IMR-90 (cell line): Measurements from ENCODE around the gene TAS2R40. TPM values are rescaled to one million over a fixed set of nuclear protein-coding genes. Genes with fewer than 3 reads are reported as not detected.

Source experiments
- ATAC-seq: fragments of 200-7000 bp; cut with Tn5 transposase; 2 replicates; pipeline ENCODE4 v1.9.1; 2020; ENCODE audit warnings: low read depth, mild to moderate bottlenecking, moderate library complexity
- BruUV-seq: library from RNA; stranded (reverse); fragments of 400-500 nt; replicated peaks from 2 replicates; lab custom pipeline; 2021; lab: Mats Ljungman, UMichigan
- CTCF ChIA-PET: fragments of 300-600 bp; formaldehyde crosslinking; extraction: SDS; loops from one replicate; lab custom pipeline; 2021; ENCODE audit warnings: antibody characterized with exemption; lab: Yijun Ruan, JAX
- POLR2A ChIA-PET: fragments of 300-600 bp; sonication (Branson Sonifier 250); formaldehyde crosslinking; loops from one replicate; lab custom pipeline; 2022; ENCODE audit warnings: antibody characterized with exemption; ENCODE audit not compliant: unreplicated experiment; lab: Charles Lee
- DNase-seq: peaks from one replicate; pipeline ENCODE4 v3.0.0; 2013
- H2AFZ ChIP-seq: replicated peaks from 2 replicates; pipeline ENCODE3; 2013; ENCODE audit warnings: low read length, mild to moderate bottlenecking; ENCODE audit not compliant: poor library complexity
- H2AK5ac ChIP-seq: 2 replicates; pipeline ENCODE4 v1.6.1; 2013; ENCODE audit warnings: low read depth, low read length, inconsistent platforms
- H2AK9ac ChIP-seq: replicated peaks from 2 replicates; pipeline ENCODE3; 2013; ENCODE audit warnings: mild to moderate bottlenecking, low read depth, low read length, moderate library complexity; ENCODE audit not compliant: poor library complexity
- H2BK120ac ChIP-seq: 2 replicates; pipeline ENCODE4 v1.6.1; 2013; ENCODE audit warnings: low read depth, low read length, inconsistent platforms
- H2BK15ac ChIP-seq: 3 replicates; pipeline ENCODE4 v1.6.1; 2013; ENCODE audit warnings: low read depth, low read length, inconsistent platforms
- H2BK20ac ChIP-seq: 2 replicates; pipeline ENCODE4 v1.6.1; 2013; ENCODE audit warnings: low read depth, mild to moderate bottlenecking, inconsistent platforms, low read length, moderate library complexity
- H2BK5ac ChIP-seq: 2 replicates; pipeline ENCODE4 v1.6.1; 2013; ENCODE audit warnings: mild to moderate bottlenecking, low read depth, low read length, inconsistent platforms; ENCODE audit not compliant: poor library complexity, severe bottlenecking
- H3K14ac ChIP-seq: replicated peaks from 2 replicates; pipeline ENCODE4 v1.6.1; 2013; ENCODE audit warnings: low read depth, low read length, inconsistent platforms
- H3K18ac ChIP-seq: 2 replicates; pipeline ENCODE4 v1.6.1; 2013; ENCODE audit warnings: low read depth, low read length, control low read depth
- H3K23ac ChIP-seq: 2 replicates; pipeline ENCODE4 v1.6.1; 2013; ENCODE audit warnings: low read depth, low read length, inconsistent platforms
- H3K27ac ChIP-seq: 2 replicates; pipeline ENCODE4 v1.5.1; 2013; ENCODE audit warnings: mild to moderate bottlenecking, control low read depth, low read length; ENCODE audit not compliant: insufficient read depth
- H3K27me3 ChIP-seq: 2 replicates; pipeline ENCODE4 v1.6.1; 2013; ENCODE audit warnings: low read length; ENCODE audit not compliant: control insufficient read depth, insufficient read depth
- H3K36me3 ChIP-seq: 2 replicates; pipeline ENCODE4 v1.6.1; 2013; ENCODE audit warnings: low read length, mixed read lengths; ENCODE audit not compliant: control insufficient read depth, insufficient read depth
- H3K4ac ChIP-seq: 2 replicates; pipeline ENCODE4 v1.6.1; 2013; ENCODE audit warnings: low read depth, low read length, inconsistent platforms
- H3K4me1 ChIP-seq: 2 replicates; pipeline ENCODE4 v1.6.1; 2013; ENCODE audit warnings: low read length, mixed read lengths; ENCODE audit not compliant: control insufficient read depth, insufficient read depth
- H3K4me2 ChIP-seq: 2 replicates; pipeline ENCODE4 v1.6.1; 2013; ENCODE audit warnings: low read depth, mild to moderate bottlenecking, control low read depth, low read length, moderate library complexity
- H3K4me3 ChIP-seq: 2 replicates; pipeline ENCODE4 v1.5.1; 2013; ENCODE audit warnings: low read depth, mild to moderate bottlenecking, control low read depth, low read length, moderate library complexity; ENCODE audit not compliant: insufficient read depth
- H3K56ac ChIP-seq: 2 replicates; pipeline ENCODE4 v1.6.1; 2013; ENCODE audit warnings: low read length, inconsistent platforms; ENCODE audit not compliant: insufficient read depth; ENCODE audit errors: extremely low read depth
- H3K79me1 ChIP-seq, 2 experiments: 2 replicates each; pipeline ENCODE4 v1.6.1; 2013; ENCODE audit warnings: low read length in 2 of 2, inconsistent platforms in 1 of 2, low read depth in 1 of 2
- H3K9ac ChIP-seq: 2 replicates; pipeline ENCODE4 v1.6.1; 2013; ENCODE audit warnings: low read depth, low read length, control low read depth
- H3K9me1 ChIP-seq: 2 replicates; pipeline ENCODE4 v1.6.1; 2013; ENCODE audit warnings: low read length, inconsistent platforms; ENCODE audit not compliant: insufficient read depth
- H3K9me3 ChIP-seq: 2 replicates; pipeline ENCODE4 v1.6.1; 2013; ENCODE audit warnings: low read length; ENCODE audit not compliant: control insufficient read depth, insufficient read depth
- H4K20me1 ChIP-seq: 2 replicates; pipeline ENCODE4 v1.6.1; 2013; ENCODE audit warnings: low read length, inconsistent platforms; ENCODE audit not compliant: insufficient read depth
- H4K5ac ChIP-seq: 2 replicates; pipeline ENCODE4 v1.6.1; 2013; ENCODE audit warnings: mild to moderate bottlenecking, low read depth, low read length, control low read depth
- H4K8ac ChIP-seq, 2 experiments: 2 replicates each; pipeline ENCODE4 v1.6.1; 2013; ENCODE audit warnings: low read depth in 2 of 2, low read length in 2 of 2, control low read depth in 1 of 2, inconsistent platforms in 1 of 2
- H4K91ac ChIP-seq: 2 replicates; pipeline ENCODE4 v1.6.1; 2013; ENCODE audit warnings: low read depth, low read length, inconsistent platforms; ENCODE audit not compliant: insufficient read depth
- CHD1 ChIP-seq: IDR thresholded peaks from 2 replicates; pipeline ENCODE4 v1.6.1; 2012; ENCODE audit warnings: low read depth, low read length, improper control_type of control experiment
- CTCF ChIP-seq: conservative IDR thresholded peaks from 2 replicates; pipeline ENCODE4 v1.5.1; 2012; ENCODE audit warnings: mild to moderate bottlenecking, low read depth, low read length, improper control_type of control experiment
- FOS ChIP-seq: fragments of 150-350 bp; IDR thresholded peaks from 2 replicates; pipeline ENCODE4 v1.6.1; 2016; ENCODE audit warnings: low read depth, low read length
- RAD21 ChIP-seq: IDR thresholded peaks from 2 replicates; pipeline ENCODE4 v1.6.1; 2012; ENCODE audit warnings: low read length, improper control_type of control experiment
- SMC3 ChIP-seq: fragments of 150-350 bp; IDR thresholded peaks from 2 replicates; pipeline ENCODE4 v1.6.1; 2016; ENCODE audit warnings: low read depth, mild to moderate bottlenecking, antibody characterized with exemption, low read length, moderate library complexity
- whole genome bisulfite sequencing, 2 experiments: methylation state at CpG; one replicate each; pipeline versions ENCODE4 v1.1.5 to v1.1.7; 2013; ENCODE audit warnings: missing lambda C conversion rate in 2 of 2; ENCODE audit not compliant: insufficient read length in 1 of 2; ENCODE audit errors: extremely low coverage in 2 of 2; 5-methylcytosine and 5-hydroxymethylcytosine counted together
- dilution Hi-C: fragments of 300-500 bp; cut with HindIII; formaldehyde crosslinking; loops from one replicate; pipeline ENCODE4 v1.14.3; 2018; ENCODE audit warnings: low sequenced_read_pairs; ENCODE audit not compliant: unreplicated experiment
- in situ Hi-C: fragments of 300-500 bp; cut with MboI; formaldehyde crosslinking; loops from 3 replicates; pipeline ENCODE4 v1.14.3; 2019; ENCODE audit warnings: low sequenced_read_pairs, inconsistent platforms, mixed read lengths
- intact Hi-C: fragments of 100-400 bp; cut with micrococcal nuclease; formaldehyde crosslinking; loops from 2 replicates; pipeline ENCODE4 v1.10.0; 2022
- polyA plus RNA-seq, 3 experiments: library from polyadenylated mRNA; depleted of rRNA; stranded (reverse); fragments of >200 nt; gene quantifications; 2 replicates each; pipeline ENCODE4 v1.2.3, GENCODE V29; 2012; ENCODE audit warnings: low replicate concordance in 1 of 3
- total RNA-seq: library from RNA; depleted of rRNA; stranded (reverse); fragments of >200 nt; gene quantifications from 2 replicates; pipeline ENCODE4 v1.2.3, GENCODE V29; 2012

The TAS2R40 gene
- total and polyA plus RNA-seq, 2 of the 4 experiments (the other 2 are of a cell fraction): not detected

- TF ChIP-seq FOS (no peak), CHD1 (no peak), CTCF (peak; percentile 100), RAD21 (peak; percentile 94), SMC3 (peak; percentile 96)
- H2BK5ac ChIP-seq: no peak overlapping the region
- no peak overlapping the region for H3K4ac ChIP-seq
- no peaks in the 10 kb centered on the region for H3K9me3 ChIP-seq
- no peaks in the 10 kb centered on the region for H3K36me3 ChIP-seq
- no peak overlapping the region for H2BK15ac ChIP-seq
- no peaks in the 10 kb centered on the region for H3K4me1 ChIP-seq
- no peak overlapping the region for H3K9ac ChIP-seq
- H4K5ac ChIP-seq: no peak overlapping the region
- intact Hi-C loops: loop anchor here (1.0 kb wide), 2 partner anchors 207 to 361 kb away; no protein-coding TSS in a partner anchor
- H3K4me2 ChIP-seq: no peak overlapping the region
- dilution Hi-C loops: no loop called here
- WGBS, 2 experiments: no CpG with 5 or more reads among the region's 8 CpGs
- H2AK9ac ChIP-seq: no peak overlapping the region
- CTCF ChIA-PET: interaction anchor here (0.6 to 6.3 kb wide), 27 partner anchors 9 to 680 kb away, joined by 3 to 69 read pairs (median 4); partner anchors contain the start of gene TAS2R39
- H4K91ac ChIP-seq: no peak overlapping the region
- H3K27me3 ChIP-seq: peaks cover 2% of the 10 kb centered on the region; the same call in 1 of the 2 replicates
- no peak overlapping the region for H3K14ac ChIP-seq
- no peak overlapping the region for H2BK20ac ChIP-seq
- no peak overlapping the region for H3K27ac ChIP-seq
- no peak overlapping the region for H3K56ac ChIP-seq
- no TSS peak for BruUV-seq
- no peak overlapping the region for H2BK120ac ChIP-seq
- H4K20me1 ChIP-seq: no peaks in the 10 kb centered on the region
- DNase-seq (peak; percentile 85), ATAC-seq (peak; percentile 98)
- no peak overlapping the region for H2AFZ ChIP-seq
- H3K18ac ChIP-seq: no peak overlapping the region
- no peaks in the 10 kb centered on the region for H3K79me1 ChIP-seq
- no peak overlapping the region for H2AK5ac ChIP-seq
- no peaks in the 10 kb centered on the region for H3K9me1 ChIP-seq
- no peak overlapping the region for H4K8ac ChIP-seq
- in situ Hi-C loops: loop anchor here (5.0 to 25.0 kb wide), 4 partner anchors 203 to 878 kb away; partner anchors contain the start of gene EPHB6
- no peak overlapping the region for H3K4me3 ChIP-seq
- no peak overlapping the region for H3K23ac ChIP-seq
- POLR2A ChIA-PET: no interaction called here
These were observed 6.8 kb upstream of the TAS2R40 start for GRCh38 chr7:143214789-143215679.
